GM23248 (cell line): ENCODE results near the gene PALD1.

Experiments used
- EZH2 ChIP-seq: fragments of 200-600 bp; sonication (generic); IDR thresholded peaks from 2 replicates; pipeline ENCODE4 v1.6.1; 2018; ENCODE audit warnings: antibody characterized with exemption, mild to moderate bottlenecking; ENCODE audit not compliant: insufficient read depth, poor library complexity, severe bottlenecking
- EZH2phosphoT487 ChIP-seq: fragments of 200-600 bp; sonication (generic); IDR thresholded peaks from 2 replicates; pipeline ENCODE4 v1.6.1; 2018; ENCODE audit warnings: antibody characterized with exemption, moderate library complexity, mild to moderate bottlenecking, low read depth; ENCODE audit not compliant: insufficient read depth

DNA sequence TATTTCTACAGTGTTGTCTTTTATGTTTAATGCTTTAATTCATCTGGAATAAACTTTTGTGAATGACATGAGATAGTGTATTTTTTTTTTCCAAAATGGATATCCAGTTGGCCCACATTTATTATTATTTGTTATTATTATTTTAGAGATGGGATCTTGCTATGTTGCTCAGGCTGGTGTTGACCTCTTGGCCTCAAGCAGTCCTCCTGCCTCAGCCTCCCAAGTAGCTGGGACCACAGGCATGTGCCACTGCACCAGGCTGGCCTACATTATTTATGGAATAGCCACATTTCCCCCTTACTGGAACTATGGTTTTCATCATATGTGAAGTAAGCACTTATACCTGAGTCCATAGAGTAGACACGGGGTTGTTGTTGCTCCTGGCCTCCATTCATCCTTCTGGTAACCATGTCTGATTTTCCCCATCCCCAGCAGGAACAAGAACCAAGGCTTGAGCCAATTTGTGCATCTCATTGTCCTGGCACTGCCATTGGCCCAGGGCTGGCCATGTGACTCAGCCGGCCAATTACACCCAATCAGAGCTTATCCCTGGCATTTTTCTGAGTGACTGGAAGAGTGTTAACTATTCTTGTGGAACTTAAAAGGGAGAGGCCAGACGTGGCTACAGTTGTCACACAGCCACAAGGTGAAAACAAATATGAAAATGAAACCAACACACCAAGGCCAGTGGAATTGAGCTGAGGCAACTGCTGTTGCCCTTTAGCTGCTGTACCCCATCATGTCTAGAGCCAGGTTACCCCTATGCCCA, 100.9 kb downstream of the PALD1 start:
- TF ChIP-seq EZH2: no peak
- TF ChIP-seq EZH2phosphoT487: no peak
